CD4-positive, alpha-beta T cell treated with Interleukin-15 for 1 hour (primary cell): ENCODE data around the gene PRSS23.
A peak's percentile ranks its signal among the peaks of the same experiment; 100 is the strongest.

Experiments
- DNase-seq: peaks from one replicate; pipeline ENCODE4 v3.0.0-alpha.2; 2020

Gene PRSS23

GRCh38 chr11:86790867-86791849, 9.2 kb upstream of the PRSS23 start:
- DNase-seq = no peak

- no peak for DNase-seq
These were observed 8.2 kb upstream of the PRSS23 start for GRCh38 chr11:86792150-86792549.

DNA sequence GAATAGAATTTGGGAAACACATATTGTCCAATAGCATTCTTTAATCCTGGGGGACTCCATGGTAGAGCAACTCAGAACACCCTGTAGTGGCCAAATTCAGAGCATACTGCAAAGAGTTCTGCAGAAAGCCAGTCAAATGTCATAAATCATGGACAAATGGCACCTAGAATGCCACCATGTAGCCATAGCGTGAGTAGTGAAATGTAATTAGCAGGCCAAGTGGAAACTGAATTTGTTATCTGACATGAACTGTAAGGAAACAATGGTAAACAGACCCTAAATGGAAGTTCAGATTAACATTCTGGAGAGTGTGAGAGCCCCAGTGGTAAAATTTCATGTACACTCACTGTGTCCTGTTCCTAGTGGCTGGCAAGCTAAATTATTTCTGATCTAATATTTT, 7.0 kb upstream of the PRSS23 start:
- DNase-seq = no peak

DNA sequence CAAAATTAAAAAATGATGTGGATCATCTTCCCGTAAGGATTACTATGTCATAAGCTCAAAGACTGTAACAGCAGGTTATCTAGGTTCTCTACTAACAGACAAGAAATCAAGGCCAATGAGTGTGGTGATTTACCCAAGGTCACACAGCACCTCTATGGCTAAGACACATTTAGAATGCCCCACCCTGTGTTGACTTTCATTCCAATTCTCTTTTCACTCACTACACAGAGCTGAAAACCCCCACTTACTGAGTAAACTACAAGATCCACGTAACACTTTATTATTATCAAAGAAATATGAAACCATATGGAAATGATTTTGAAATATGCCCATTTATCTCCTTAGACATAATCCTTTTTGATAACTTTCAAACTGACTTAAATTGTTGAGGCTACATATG, 4.8 kb upstream of the PRSS23 start:
- no peak for DNase-seq

DNA sequence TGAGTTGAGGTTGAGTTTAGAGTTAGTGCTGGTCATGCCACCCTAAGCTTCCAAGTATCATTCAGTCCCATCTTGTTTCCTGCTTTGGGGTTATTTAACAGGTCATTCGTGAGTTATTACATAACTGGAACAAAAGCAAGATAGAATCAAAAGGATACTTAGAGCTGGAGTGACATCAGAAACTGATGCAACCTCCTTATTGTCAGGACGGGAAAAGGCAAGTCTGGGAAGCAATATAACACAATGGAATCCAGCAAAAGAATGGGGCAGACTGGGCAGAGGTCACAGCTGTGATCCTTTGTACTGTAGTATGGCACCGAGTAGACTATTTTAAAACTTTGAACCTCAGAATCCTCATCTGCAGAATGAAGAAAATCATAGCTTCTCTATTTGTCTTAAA, 4.4 kb upstream of the PRSS23 start:
- DNase-seq = no peak

- no peak for DNase-seq
These were observed 3.2 kb upstream of the PRSS23 start for GRCh38 chr11:86797133-86797532.

DNA sequence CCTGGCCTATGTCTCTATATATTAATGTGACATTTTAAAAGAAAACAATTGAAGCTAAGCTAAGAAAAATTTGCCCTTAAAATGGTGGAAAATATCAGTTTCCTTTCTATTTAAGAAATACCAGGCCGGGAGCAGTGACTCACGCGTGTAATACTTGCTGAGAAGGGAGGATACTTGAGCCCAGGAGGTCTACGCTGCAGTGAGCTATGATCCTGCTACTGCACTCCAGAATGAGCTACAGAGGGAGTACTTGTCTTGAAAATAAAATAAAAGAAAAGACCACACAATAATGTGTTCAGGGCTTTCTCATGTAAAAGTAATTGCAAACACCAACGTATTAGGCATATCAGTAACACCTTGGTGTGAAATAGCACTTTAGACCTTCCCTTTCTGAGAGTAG, 1.4 kb upstream of the PRSS23 start:
- DNase-seq = no peak

- no peak for DNase-seq
These were observed 664 bp upstream of the PRSS23 start for GRCh38 chr11:86799680-86800075.

GRCh38 chr11:86800960-86801272, 574 bp downstream of the PRSS23 start:
- no peak for DNase-seq

- no peak for DNase-seq
These were observed 1.0 kb downstream of the PRSS23 start for GRCh38 chr11:86801364-86801763.

DNA sequence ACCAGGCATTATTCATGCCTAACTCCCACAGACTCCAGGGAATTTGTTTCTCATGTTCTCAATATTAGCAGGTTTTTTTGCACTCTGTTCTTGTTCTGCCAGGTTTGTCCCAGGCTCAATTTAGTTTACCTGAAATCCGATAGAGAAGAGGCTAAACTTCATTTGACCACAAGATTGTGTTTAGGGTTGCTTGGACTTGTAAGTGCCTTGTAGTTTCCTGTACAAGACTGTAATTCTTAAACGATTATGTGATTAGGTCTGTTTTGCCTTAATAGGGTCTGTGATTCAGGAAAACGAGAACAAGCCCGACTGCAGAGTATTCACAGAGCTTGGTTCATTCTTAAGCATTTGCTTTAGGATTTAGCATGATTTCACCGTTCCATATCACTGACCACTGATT, 1.8 kb downstream of the PRSS23 start:
- no peak for DNase-seq

DNA sequence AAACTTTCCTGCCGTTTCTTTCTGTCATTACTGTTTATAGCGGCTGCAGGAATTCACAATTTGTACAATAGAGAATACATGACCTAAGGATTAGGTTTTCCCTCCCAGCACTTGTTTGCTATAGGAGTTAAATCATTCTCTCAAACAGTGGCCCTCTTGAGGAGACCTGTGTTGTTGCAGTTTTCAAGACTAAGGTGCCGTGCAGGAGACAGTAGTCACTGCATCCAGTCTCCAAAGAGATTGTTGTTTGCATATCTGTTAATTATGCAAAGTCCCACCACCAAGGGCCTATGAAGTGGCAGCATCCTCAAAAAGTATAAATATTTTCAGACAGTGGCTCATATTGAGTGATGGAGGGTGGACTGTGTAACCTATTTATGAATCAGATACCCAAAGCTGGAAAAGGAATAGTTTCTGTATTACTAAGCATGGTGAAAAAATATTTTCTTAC, 2.3 kb downstream of the PRSS23 start:
- no peak for DNase-seq

DNA sequence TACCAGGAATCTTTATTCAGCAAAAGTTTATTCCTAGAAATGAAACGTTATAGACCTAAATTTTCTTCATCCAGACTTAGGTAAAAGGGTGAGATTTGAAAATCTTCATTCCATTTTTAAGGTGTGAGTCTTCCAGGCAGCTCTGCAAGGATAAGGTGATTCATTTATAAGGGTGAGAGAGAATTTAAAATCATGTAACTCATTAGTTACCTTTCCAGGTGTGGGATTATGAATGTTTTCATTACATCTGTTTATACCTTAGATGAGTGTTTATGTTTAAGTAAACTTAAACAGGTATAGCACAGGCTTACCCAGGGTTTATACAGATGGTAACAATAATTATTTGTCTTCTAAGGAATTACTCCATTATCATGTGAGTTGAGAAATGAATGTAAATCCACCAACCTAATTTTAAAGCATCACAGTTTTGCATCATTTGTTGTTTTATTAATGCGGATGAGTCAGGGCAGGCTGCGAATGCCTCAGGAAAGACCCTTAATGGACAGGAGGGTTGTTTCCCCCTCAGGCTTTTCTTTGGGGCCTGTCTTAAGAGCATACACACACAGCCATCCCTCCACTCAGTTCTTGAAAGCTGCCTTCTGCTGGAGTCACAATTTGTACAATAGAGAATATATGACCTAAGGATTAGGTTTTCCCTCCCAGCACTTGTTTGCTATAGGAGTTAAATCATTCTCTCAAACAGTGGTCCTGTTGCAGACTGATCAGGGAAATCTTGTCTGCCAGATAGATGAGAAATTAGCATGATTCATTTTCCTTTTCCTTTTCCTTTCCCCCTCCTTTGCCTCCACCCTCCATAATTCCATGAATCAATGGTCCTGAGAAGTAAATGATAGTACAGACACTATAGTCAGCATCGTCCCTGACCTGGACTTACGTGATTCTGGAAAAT, 3.0 kb downstream of the PRSS23 start:
- no peak for DNase-seq

- no peak for DNase-seq
These were observed 4.6 kb downstream of the PRSS23 start for GRCh38 chr11:86804951-86805350.

GRCh38 chr11:86805873-86806310, 5.5 kb downstream of the PRSS23 start:
- DNase-seq = peak; percentile 24

GRCh38 chr11:86806903-86807302, 6.6 kb downstream of the PRSS23 start:
- no peak for DNase-seq

DNA sequence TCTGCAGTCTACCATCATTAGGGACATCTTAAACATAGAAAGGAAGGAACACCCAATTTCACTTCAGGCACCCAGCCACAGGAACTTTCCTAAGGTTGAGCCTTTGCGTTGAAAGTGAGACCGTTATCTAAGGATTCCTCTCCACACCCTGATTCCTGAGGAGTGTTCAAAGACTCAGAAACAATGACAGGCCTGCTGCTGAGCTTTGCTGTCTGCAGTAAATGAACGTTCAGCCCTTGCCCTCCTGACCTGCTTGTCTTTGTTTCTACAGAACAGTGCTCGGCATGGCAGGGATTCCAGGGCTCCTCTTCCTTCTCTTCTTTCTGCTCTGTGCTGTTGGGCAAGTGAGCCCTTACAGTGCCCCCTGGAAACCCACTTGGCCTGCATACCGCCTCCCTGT, 7.0 kb downstream of the PRSS23 start:
- no peak for DNase-seq

DNA sequence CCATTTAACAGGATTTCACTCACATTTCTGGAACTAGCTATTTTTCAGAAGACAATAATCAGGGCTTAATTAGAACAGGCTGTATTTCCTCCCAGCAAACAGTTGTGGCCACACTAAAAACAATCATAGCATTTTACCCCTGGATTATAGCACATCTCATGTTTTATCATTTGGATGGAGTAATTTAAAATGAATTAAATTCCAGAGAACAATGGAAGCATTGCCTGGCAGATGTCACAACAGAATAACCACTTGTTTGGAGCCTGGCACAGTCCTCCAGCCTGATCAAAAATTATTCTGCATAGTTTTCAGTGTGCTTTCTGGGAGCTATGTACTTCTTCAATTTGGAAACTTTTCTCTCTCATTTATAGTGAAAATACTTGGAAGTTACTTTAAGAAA, 9.2 kb downstream of the PRSS23 start:
- no peak for DNase-seq

DNA sequence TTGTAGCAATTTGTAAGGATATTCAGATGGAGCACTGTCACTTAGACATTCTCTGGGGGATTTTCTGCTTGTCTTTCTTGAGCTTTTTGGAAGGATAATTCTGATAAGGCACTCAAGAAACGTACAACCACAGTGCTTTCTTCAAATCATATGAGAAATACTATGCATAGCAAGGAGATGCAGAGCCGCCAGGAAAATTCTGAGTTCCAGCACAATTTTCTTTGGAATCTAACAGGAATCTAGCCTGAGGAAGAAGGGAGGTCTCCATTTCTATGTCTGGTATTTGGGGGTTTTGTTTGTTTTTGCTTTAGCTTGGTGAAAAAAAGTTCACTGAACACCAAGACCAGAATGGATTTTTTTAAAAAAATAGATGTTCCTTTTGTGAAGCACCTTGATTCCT, 9.9 kb downstream of the PRSS23 start:
- DNase-seq = no peak

- DNase-seq = no peak
These were observed 11.4 kb downstream of the PRSS23 start for GRCh38 chr11:86811637-86812321.

DNA sequence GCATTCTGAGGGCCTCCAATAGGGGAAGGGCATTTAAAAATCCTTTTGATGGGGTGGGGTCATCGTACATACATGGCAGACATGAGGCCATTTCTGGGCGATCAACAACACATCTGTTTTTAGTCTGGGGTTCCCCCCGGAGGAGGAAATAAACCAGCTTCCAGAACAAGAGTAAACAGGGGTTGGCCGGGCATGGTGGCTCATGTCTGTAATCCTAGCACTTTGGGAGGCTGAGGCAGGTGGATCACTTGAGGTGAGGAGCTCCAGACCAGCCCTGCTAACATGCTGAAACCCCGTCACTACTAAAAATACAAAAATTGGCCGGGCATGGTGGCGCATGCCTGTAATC, 12.0 kb downstream of the PRSS23 start:
- no peak for DNase-seq

GRCh38 chr11:86812981-86813380, 12.6 kb downstream of the PRSS23 start:
- no peak for DNase-seq

DNA sequence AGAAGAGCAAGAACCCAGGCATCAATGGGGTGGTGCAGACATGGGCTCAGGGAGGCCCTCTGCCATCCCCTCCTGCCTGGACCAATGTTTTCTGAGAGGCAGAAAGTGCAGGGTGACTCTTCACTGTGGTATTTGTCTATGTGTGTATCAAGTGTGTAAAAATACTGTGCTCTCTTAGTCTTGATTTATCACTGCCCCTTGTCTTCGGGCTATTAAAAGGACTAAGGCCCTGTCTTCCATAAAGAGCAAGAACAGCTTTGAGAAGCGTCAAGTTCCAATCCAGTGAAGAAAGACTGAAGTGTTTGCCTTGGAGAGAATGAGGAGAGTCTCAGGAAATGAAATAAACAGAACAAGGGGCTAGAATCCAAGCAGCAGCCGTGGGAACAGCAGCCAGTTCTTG, 14.4 kb downstream of the PRSS23 start:
- no peak for DNase-seq
